GM18861 (cell line): ENCODE measurements around the gene SLIT3.

Source experiments
- ATAC-seq: cut with Tn5 transposase; IDR thresholded peaks from one replicate; pipeline ENCODE4 v1.9.1; 2021; ENCODE audit not compliant: unreplicated experiment

SLIT3 gene

GRCh38 chr5:168818558-168818957, 482.4 kb downstream of the SLIT3 start:
- no peak for ATAC-seq

- ATAC-seq: no peak
Observed at GRCh38 chr5:168817591-168817990, 483.3 kb downstream of the SLIT3 start.

- ATAC-seq: no peak
Observed at GRCh38 chr5:168816661-168817060, 484.3 kb downstream of the SLIT3 start.

- no peak for ATAC-seq
Observed at GRCh38 chr5:168813184-168813968, 487.6 kb downstream of the SLIT3 start.

- no peak for ATAC-seq
Observed at GRCh38 chr5:168810641-168811040, 490.3 kb downstream of the SLIT3 start.

- ATAC-seq: no peak
Observed at GRCh38 chr5:168809218-168809617, 491.7 kb downstream of the SLIT3 start.

GRCh38 chr5:168808051-168808616, 492.8 kb downstream of the SLIT3 start:
- ATAC-seq: no peak

GRCh38 chr5:168807287-168807686, 493.7 kb downstream of the SLIT3 start:
- ATAC-seq: no peak

- no peak for ATAC-seq
Observed at GRCh38 chr5:168803541-168803940, 497.4 kb downstream of the SLIT3 start.

GRCh38 chr5:168802337-168802736, 498.6 kb downstream of the SLIT3 start:
- ATAC-seq: no peak

GRCh38 chr5:168801567-168801966, 499.4 kb downstream of the SLIT3 start:
- ATAC-seq: no peak

GRCh38 chr5:168800701-168801100, 500.2 kb downstream of the SLIT3 start:
- ATAC-seq: no peak

GRCh38 chr5:168798065-168799023, 502.6 kb downstream of the SLIT3 start:
- no peak for ATAC-seq

- ATAC-seq: no peak
Observed at GRCh38 chr5:168796593-168797580, 504.1 kb downstream of the SLIT3 start.

GRCh38 chr5:168796000-168796399, 504.9 kb downstream of the SLIT3 start:
- no peak for ATAC-seq

- ATAC-seq: no peak
Observed at GRCh38 chr5:168793841-168794837, 506.8 kb downstream of the SLIT3 start.

- ATAC-seq: no peak
Observed at GRCh38 chr5:168792678-168793077, 508.3 kb downstream of the SLIT3 start.

- ATAC-seq: no peak
Observed at GRCh38 chr5:168790671-168791250, 510.2 kb downstream of the SLIT3 start.
